GM20000 (cell line): ENCODE measurements around the gene ACTA2.

Source experiments
- DNase-seq: peaks from one replicate; pipeline ENCODE4 v3.0.0; 2012; ENCODE audit warnings: low spot score
- CTCF ChIP-seq: IDR thresholded peaks from 2 replicates; pipeline ENCODE4 v1.5.1; 2012; ENCODE audit warnings: mild to moderate bottlenecking, control low read depth; ENCODE audit errors: extremely low read depth, missing control alignments

Gene ACTA2

GRCh38 chr10:88981435-88981834, 28.9 kb upstream of the ACTA2 start:
- no peak for DNase-seq
- TF ChIP-seq CTCF = no peak

- DNase-seq = no peak
- no peak for TF ChIP-seq CTCF
These were observed 28.2 kb upstream of the ACTA2 start for GRCh38 chr10:88980800-88981199.

- DNase-seq = no peak
- no peak for TF ChIP-seq CTCF
These were observed 27.7 kb upstream of the ACTA2 start for GRCh38 chr10:88980247-88980646.

GRCh38 chr10:88979603-88980002, 27.0 kb upstream of the ACTA2 start:
- DNase-seq = no peak
- TF ChIP-seq CTCF = no peak

- no peak for DNase-seq
- TF ChIP-seq CTCF = no peak
These were observed 26.6 kb upstream of the ACTA2 start for GRCh38 chr10:88979153-88979562.

- TF ChIP-seq CTCF = no peak
These were observed 25.9 kb upstream of the ACTA2 start for GRCh38 chr10:88978463-88978862.

GRCh38 chr10:88975377-88975720, 22.8 kb upstream of the ACTA2 start:
- no peak for DNase-seq

More at GRCh38 chr10:88978463-88978862, 25.9 kb upstream of the ACTA2 start:
- DNase-seq = no peak

More at GRCh38 chr10:88975377-88975720, 22.8 kb upstream of the ACTA2 start:
- no peak for TF ChIP-seq CTCF
